ENCODE measurements around the gene BLZF1.
A peak's percentile ranks its signal among the peaks of the same experiment; 100 is the strongest.

The BLZF1 gene

GRCh38 chr1:169421309-169421708, 53.3 kb downstream of the BLZF1 start:
- H3K18ac ChIP-seq (ENCODE audit: low read depth in 1 of 2, low read length in 2 of 2) = no peak overlapping the region
- 84% methylated on average over 5 of the region's 5 CpGs for WGBS
- no peak overlapping the region for H4K8ac ChIP-seq (ENCODE audit: low read length)
- H3K27me3 ChIP-seq (ENCODE audit: control insufficient read depth in 1 of 2, insufficient read depth in 1 of 2, low read length in 2 of 2) = no peaks in the 10 kb centered on the region
- H2BK120ac ChIP-seq (ENCODE audit: low read depth, low read length) = no peak overlapping the region
- H3K23ac ChIP-seq (ENCODE audit: low read length in 2 of 2) = no peak overlapping the region
- no peak overlapping the region for H2AFZ ChIP-seq (ENCODE audit: low read depth, low read length)
- H3K4me3 ChIP-seq (ENCODE audit: insufficient read depth in 1 of 2, low read depth in 1 of 2, low read length in 2 of 2) = no peak overlapping the region
- no peak overlapping the region for H3K27ac ChIP-seq (ENCODE audit: low read length, poor library complexity, severe bottlenecking)
- H2BK5ac ChIP-seq (ENCODE audit: low read depth, low read length, poor library complexity, severe bottlenecking) = no peak overlapping the region
- no peak overlapping the region for H2BK12ac ChIP-seq (ENCODE audit: low read length in 2 of 2)
- H4K91ac ChIP-seq (ENCODE audit: low read length) = no peak overlapping the region
- no peak overlapping the region for H3K4ac ChIP-seq (ENCODE audit: low read depth in 1 of 2, low read length in 2 of 2)
- no peaks in the 10 kb centered on the region for H3K9me3 ChIP-seq (ENCODE audit: control insufficient read depth, low read length)
- H2AK5ac ChIP-seq (ENCODE audit: low read length, severe bottlenecking) = no peak overlapping the region
- no peaks in the 10 kb centered on the region for H3K4me1 ChIP-seq (ENCODE audit: control insufficient read depth, insufficient read depth, low read depth, low read length)
- H3K4me2 ChIP-seq (ENCODE audit: low read length, poor library complexity, severe bottlenecking) = peak overlapping the region; percentile 29
- H2BK15ac ChIP-seq (ENCODE audit: low read depth, poor library complexity, severe bottlenecking) = no peak overlapping the region
- H3K79me1 ChIP-seq (replicated peaks; ENCODE audit: low read length, poor library complexity, severe bottlenecking) = no peaks in the 10 kb centered on the region
- DNase-seq = no peak
- H3K9ac ChIP-seq (ENCODE audit: low read length) = no peak overlapping the region
- no peak overlapping the region for H3K14ac ChIP-seq (ENCODE audit: low read length in 2 of 2)
- no peaks in the 10 kb centered on the region for H3K36me3 ChIP-seq (ENCODE audit: control insufficient read depth in 1 of 2, insufficient read depth in 2 of 2, low read depth in 1 of 2, low read length in 2 of 2)

DNA sequence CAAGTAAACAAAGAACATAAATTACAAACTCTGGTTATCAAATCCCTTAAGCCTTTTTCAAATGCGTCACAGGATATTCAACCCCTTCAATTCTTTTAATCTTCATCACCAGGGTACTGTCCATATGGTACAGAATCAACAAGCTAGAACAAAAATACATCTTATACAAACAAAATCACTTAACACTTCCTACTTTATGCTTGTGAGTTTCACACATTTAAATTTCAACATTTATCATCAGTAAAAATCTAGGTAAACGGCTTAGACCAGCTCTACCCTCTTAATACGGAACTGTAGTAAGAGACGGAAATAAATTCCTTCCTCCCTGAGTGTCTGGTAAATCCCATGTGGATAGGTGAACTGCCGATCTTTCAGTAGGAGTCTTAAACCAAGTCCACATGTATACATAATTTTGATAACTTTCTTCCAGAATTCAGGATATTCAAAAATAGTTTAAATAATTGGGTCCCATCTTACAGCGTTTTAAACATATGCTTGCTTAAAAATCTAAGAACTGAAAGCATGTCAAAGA, 58.2 kb downstream of the BLZF1 start:
- Histone ChIP-seq H3K36me3 (ENCODE audit: control insufficient read depth in 1 of 2, insufficient read depth in 2 of 2, low read depth in 1 of 2, low read length in 2 of 2) (no peaks in the 10 kb centered on the region), H2BK5ac (ENCODE audit: low read depth, low read length, poor library complexity, severe bottlenecking) (no peak overlapping the region), H3K4me2 (ENCODE audit: low read length, poor library complexity, severe bottlenecking) (no peak overlapping the region), H4K91ac (ENCODE audit: low read length) (no peak overlapping the region), H2BK12ac (ENCODE audit: low read length in 2 of 2) (no peak overlapping the region), H2BK120ac (ENCODE audit: low read depth, low read length) (no peak overlapping the region), H3K4me3 (ENCODE audit: insufficient read depth in 1 of 2, low read depth in 1 of 2, low read length in 2 of 2) (peak overlapping the region in 1 of 2 experiments; percentile 89), H2AFZ (ENCODE audit: low read depth, low read length) (no peak overlapping the region), H3K79me1 (replicated peaks; ENCODE audit: low read length, poor library complexity, severe bottlenecking) (no peaks in the 10 kb centered on the region), H3K23ac (ENCODE audit: low read length in 2 of 2) (no peak overlapping the region), H3K4ac (ENCODE audit: low read depth in 1 of 2, low read length in 2 of 2) (no peak overlapping the region), H3K9me3 (ENCODE audit: control insufficient read depth, low read length) (no peaks in the 10 kb centered on the region), H3K27ac (ENCODE audit: low read length, poor library complexity, severe bottlenecking) (no peak overlapping the region), H3K9ac (ENCODE audit: low read length) (peak overlapping the region; percentile 88), H3K27me3 (ENCODE audit: control insufficient read depth in 1 of 2, insufficient read depth in 1 of 2, low read length in 2 of 2) (no peaks in the 10 kb centered on the region), H3K18ac (ENCODE audit: low read depth in 1 of 2, low read length in 2 of 2) (no peak overlapping the region), H3K14ac (ENCODE audit: low read length in 2 of 2) (no peak overlapping the region), H3K4me1 (ENCODE audit: control insufficient read depth, insufficient read depth, low read depth, low read length) (no peaks in the 10 kb centered on the region), H2AK5ac (ENCODE audit: low read length, severe bottlenecking) (no peak overlapping the region), H4K8ac (ENCODE audit: low read length) (no peak overlapping the region), H2BK15ac (ENCODE audit: low read depth, poor library complexity, severe bottlenecking) (no peak overlapping the region)
- DNase-seq = no peak
- 85% methylated on average over 4 of the region's 6 CpGs for WGBS

GRCh38 chr1:169427081-169427641, 59.2 kb downstream of the BLZF1 start, which contains the start of gene CCDC181:
Gene CCDC181 (minus strand): TSS chr1:169427474. CDS start chr1:169424927, 2,547 bp downstream.
- peak within 1 kb of the TSS in 1 of 2 experiments; percentile 2 for H3K18ac ChIP-seq (ENCODE audit: low read depth in 1 of 2, low read length in 2 of 2)
- H3K4me3 ChIP-seq (ENCODE audit: insufficient read depth in 1 of 2, low read depth in 1 of 2, low read length in 2 of 2) = peak within 1 kb of the TSS; percentile 53 to 89
- H2BK5ac ChIP-seq (ENCODE audit: low read depth, low read length, poor library complexity, severe bottlenecking) = no peak within 1 kb of the TSS
- peak; percentile 54 for DNase-seq
- WGBS = 3% methylated on average over 17 of the region's 29 CpGs
- no peak within 1 kb of the TSS for H3K14ac ChIP-seq (ENCODE audit: low read length in 2 of 2)
- H3K9ac ChIP-seq (ENCODE audit: low read length) = peak within 1 kb of the TSS; percentile 88
- H3K4ac ChIP-seq (ENCODE audit: low read depth in 1 of 2, low read length in 2 of 2) = no peak within 1 kb of the TSS
- H3K4me1 ChIP-seq (ENCODE audit: control insufficient read depth, insufficient read depth, low read depth, low read length) = no peaks in the 10 kb centered on the region
- H2BK15ac ChIP-seq (ENCODE audit: low read depth, poor library complexity, severe bottlenecking) = no peak within 1 kb of the TSS
- H2AFZ ChIP-seq (ENCODE audit: low read depth, low read length) = peak within 1 kb of the TSS; percentile 64
- no peak within 1 kb of the TSS for H3K27ac ChIP-seq (ENCODE audit: low read length, poor library complexity, severe bottlenecking)
- H3K23ac ChIP-seq (ENCODE audit: low read length in 2 of 2) = peak within 1 kb of the TSS in 1 of 2 experiments; percentile 23
- H3K79me1 ChIP-seq (replicated peaks; ENCODE audit: low read length, poor library complexity, severe bottlenecking) = no peaks in the 10 kb centered on the region
- peak within 1 kb of the TSS; percentile 96 for H3K4me2 ChIP-seq (ENCODE audit: low read length, poor library complexity, severe bottlenecking)
- no peaks in the 10 kb centered on the region for H3K27me3 ChIP-seq (ENCODE audit: control insufficient read depth in 1 of 2, insufficient read depth in 1 of 2, low read length in 2 of 2)
- H3K36me3 ChIP-seq (ENCODE audit: control insufficient read depth in 1 of 2, insufficient read depth in 2 of 2, low read depth in 1 of 2, low read length in 2 of 2) = no peaks in the 10 kb centered on the region
- H2BK120ac ChIP-seq (ENCODE audit: low read depth, low read length) = no peak within 1 kb of the TSS
- no peaks in the 10 kb centered on the region for H3K9me3 ChIP-seq (ENCODE audit: control insufficient read depth, low read length)
- peak within 1 kb of the TSS; percentile 54 for H4K8ac ChIP-seq (ENCODE audit: low read length)
- H2AK5ac ChIP-seq (ENCODE audit: low read length, severe bottlenecking) = no peak within 1 kb of the TSS
- H2BK12ac ChIP-seq (ENCODE audit: low read length in 2 of 2) = no peak within 1 kb of the TSS
- no peak within 1 kb of the TSS for H4K91ac ChIP-seq (ENCODE audit: low read length)

Measured in mesenchymal stem cell (in vitro differentiated cells and primary cell).